ENCODE measurements around the gene SHROOM1. TPM values are rescaled to one million over a fixed set of nuclear protein-coding genes. Genes with fewer than 3 reads are reported as not detected.

Gene SHROOM1
- total and polyA plus RNA-seq, 2 of the 8 experiments (the other 6 are each of a cell fraction or from before 2014, with no cell fraction given): 3.9 to 5.2 TPM

DNA sequence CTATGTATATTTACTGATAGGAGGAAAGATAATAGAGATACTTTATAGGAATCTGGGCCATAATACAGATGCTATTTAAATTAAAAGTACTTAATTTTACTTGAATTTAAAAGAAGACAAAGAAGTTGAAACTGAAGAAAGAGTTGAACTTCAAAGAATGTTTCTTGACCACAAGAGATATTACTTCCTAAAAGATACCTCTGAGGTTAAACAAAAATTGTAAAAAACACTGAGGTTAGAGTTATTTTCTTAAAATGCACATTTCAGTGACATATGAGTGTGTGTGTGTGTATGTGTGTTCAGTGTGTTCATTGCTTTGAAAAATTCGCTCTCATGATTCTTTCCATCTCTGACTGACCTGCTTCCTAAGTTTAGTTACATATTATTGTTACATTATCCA lies 49.9 kb downstream of the SHROOM1 start (continued):
- no peak for TF ChIP-seq CBX8 (IDR thresholded peaks at IDR 0.05; ENCODE audit: borderline replicate concordance, low read depth, low read length)
- TF ChIP-seq EP300 (IDR thresholded peaks at IDR 0.05; ENCODE audit: borderline replicate concordance in 1 of 2, low read depth in 2 of 2, low read length in 2 of 2): no peak
- TF ChIP-seq HDAC6 (IDR thresholded peaks at IDR 0.05; ENCODE audit: low read depth, low read length): no peak

Measured in H1 (cell line).